CD14-positive monocyte (primary cell): ENCODE data around the gene BBS2. TPM values are rescaled to one million over a fixed set of nuclear protein-coding genes. Genes with fewer than 3 reads are reported as not detected.

Experiments
- DNase-seq, 3 donors: peaks; one replicate each; pipeline ENCODE4 v3.0.0-alpha.2; 2011 to 2022
- H2AFZ ChIP-seq: 2 replicates; pipeline ENCODE4 v1.6.0; 2012; ENCODE audit warnings: mild to moderate bottlenecking, low read depth, low read length, inconsistent platforms; ENCODE audit not compliant: insufficient read depth, poor library complexity, severe bottlenecking
- H3K27ac ChIP-seq, 2 donors: 1 replicate in 1 of 2; 2 replicates in 1 of 2; pipeline ENCODE4 v1.5.1; 2012 to 2013; ENCODE audit warnings: low read length in 2 of 2, control low read depth in 1 of 2, inconsistent platforms in 1 of 2, low read depth in 1 of 2, mild to moderate bottlenecking in 1 of 2
- H3K27me3 ChIP-seq, 2 donors: one replicate each; pipeline versions ENCODE4 v1.6.0 to v1.6.1; 2011 to 2013; ENCODE audit warnings: low read length in 2 of 2; ENCODE audit not compliant: control insufficient read depth in 2 of 2, insufficient read depth in 2 of 2
- H3K36me3 ChIP-seq, 2 donors: replicated peaks in 1 of 2; 1 replicate in 1 of 2; 2 replicates in 1 of 2; pipeline versions ENCODE4 v1.5.1 to v1.6.1; 2012 to 2013; ENCODE audit warnings: low read length in 2 of 2, control low read depth in 1 of 2, inconsistent platforms in 1 of 2, mild to moderate bottlenecking in 1 of 2; ENCODE audit not compliant: insufficient read depth in 2 of 2, control insufficient read depth in 1 of 2
- H3K4me1 ChIP-seq, 2 donors: 1 replicate in 1 of 2; 2 replicates in 1 of 2; pipeline versions ENCODE4 v1.5.1 to v1.6.1; 2012 to 2013; ENCODE audit warnings: low read length in 2 of 2, control low read depth in 1 of 2, inconsistent platforms in 1 of 2, mild to moderate bottlenecking in 1 of 2, moderate library complexity in 1 of 2; ENCODE audit not compliant: insufficient read depth in 2 of 2, control insufficient read depth in 1 of 2
- H3K4me2 ChIP-seq: replicated peaks from 2 replicates; pipeline ENCODE3; 2012; ENCODE audit warnings: low read length, moderate library complexity, mild to moderate bottlenecking; ENCODE audit not compliant: poor library complexity, severe bottlenecking; ENCODE audit errors: extremely low read depth
- H3K4me3 ChIP-seq, 3 experiments: fragments of 200-600 bp in 1 of 3; sonication (generic) in 1 of 3; replicated peaks in 1 of 3; 1 replicate in 2 of 3; 2 replicates in 1 of 3; pipeline ENCODE4 v1.5.1; 2011 to 2013; ENCODE audit warnings: low read length in 3 of 3, mild to moderate bottlenecking in 3 of 3, control low read depth in 2 of 3, low read depth in 2 of 3, inconsistent platforms in 1 of 3, moderate library complexity in 1 of 3
- H3K79me2 ChIP-seq: 2 replicates; pipeline ENCODE4 v1.6.0; 2012; ENCODE audit warnings: mild to moderate bottlenecking, control low read depth, inconsistent platforms, low read length, moderate library complexity; ENCODE audit not compliant: insufficient read depth
- H3K9ac ChIP-seq: 2 replicates; pipeline ENCODE4 v1.6.0; 2017; ENCODE audit warnings: low read length, mild to moderate bottlenecking; ENCODE audit not compliant: insufficient read depth, poor library complexity, severe bottlenecking
- H3K9me3 ChIP-seq, 2 donors: replicated peaks in 1 of 2; 1 replicate in 1 of 2; 2 replicates in 1 of 2; pipeline versions ENCODE4 v1.5.1 to v1.6.1; 2012 to 2013; ENCODE audit warnings: low read length in 2 of 2, control low read depth in 1 of 2; ENCODE audit not compliant: control insufficient read depth in 1 of 2, insufficient read depth in 1 of 2
- H4K20me1 ChIP-seq: 2 replicates; pipeline ENCODE4 v1.6.0; 2012; ENCODE audit warnings: mild to moderate bottlenecking, low read length, control low read depth, moderate library complexity; ENCODE audit not compliant: insufficient read depth
- H3K27ac Mint-ChIP-seq, 7 donors: one replicate each; pipeline ENCODE4 v1.8.0; 2020; ENCODE audit warnings: mild to moderate bottlenecking in 7 of 7, mixed read lengths in 7 of 7, moderate library complexity in 6 of 7, inconsistent platforms in 2 of 7
- H3K27me3 Mint-ChIP-seq, 3 donors: one replicate each; pipeline ENCODE4 v1.8.0; 2021 to 2022; ENCODE audit warnings: low read depth in 3 of 3, mild to moderate bottlenecking in 3 of 3, mixed read lengths in 3 of 3, moderate library complexity in 3 of 3, inconsistent platforms in 1 of 3
- H3K36me3 Mint-ChIP-seq, 2 donors: one replicate each; pipeline ENCODE4 v1.8.0; 2020; ENCODE audit warnings: mixed read lengths in 2 of 2, inconsistent platforms in 1 of 2, mild to moderate bottlenecking in 1 of 2
- H3K4me1 Mint-ChIP-seq: one replicate; pipeline ENCODE4 v1.8.0; 2020; ENCODE audit warnings: mild to moderate bottlenecking, mixed read lengths
- H3K4me3 Mint-ChIP-seq, 2 donors: one replicate each; pipeline ENCODE4 v1.8.0; 2020; ENCODE audit warnings: mild to moderate bottlenecking in 2 of 2, mixed read lengths in 2 of 2, moderate library complexity in 1 of 2
- H3K9me3 Mint-ChIP-seq, 7 donors: one replicate each; pipeline ENCODE4 v1.8.0; 2020 to 2022; ENCODE audit warnings: mixed read lengths in 7 of 7, mild to moderate bottlenecking in 6 of 7, moderate library complexity in 6 of 7, inconsistent platforms in 2 of 7
- WGBS: methylation state at CpG from one replicate; pipeline ENCODE4 v1.1.5; 2013; ENCODE audit warnings: missing lambda C conversion rate; ENCODE audit not compliant: insufficient coverage; 5-methylcytosine and 5-hydroxymethylcytosine counted together
- intact Hi-C, 2 donors: fragments of 100-400 bp; cut with micrococcal nuclease; formaldehyde crosslinking; loops; one replicate each; pipeline versions ENCODE4 v1.15.0 to v1.15.1; 2023
- polyA plus RNA-seq, 3 donors: library from polyadenylated mRNA; depleted of rRNA in 1 of 3; unstranded in 2 of 3; stranded (reverse) in 1 of 3; fragments of 300-500 nt in 2 of 3; fragments of >200 nt in 1 of 3; fragmentation: Illumina TruSeq in 2 of 3; gene quantifications; 1 replicate in 2 of 3; 2 replicates in 1 of 3; pipeline ENCODE4 v1.2.3, GENCODE V29; 2012 to 2021
- TF ChIP-seq, protein P1 (sequence below): fragments of 200-600 bp; IDR thresholded peaks from one replicate; pipeline ENCODE4 v1.8.0; 2022; ENCODE audit warnings: antibody characterized with exemption, mild to moderate bottlenecking

Gene BBS2
- polyA plus RNA-seq, 3 donors, result 16.6 to 35.5 (median 18.8) TPM

DNA sequence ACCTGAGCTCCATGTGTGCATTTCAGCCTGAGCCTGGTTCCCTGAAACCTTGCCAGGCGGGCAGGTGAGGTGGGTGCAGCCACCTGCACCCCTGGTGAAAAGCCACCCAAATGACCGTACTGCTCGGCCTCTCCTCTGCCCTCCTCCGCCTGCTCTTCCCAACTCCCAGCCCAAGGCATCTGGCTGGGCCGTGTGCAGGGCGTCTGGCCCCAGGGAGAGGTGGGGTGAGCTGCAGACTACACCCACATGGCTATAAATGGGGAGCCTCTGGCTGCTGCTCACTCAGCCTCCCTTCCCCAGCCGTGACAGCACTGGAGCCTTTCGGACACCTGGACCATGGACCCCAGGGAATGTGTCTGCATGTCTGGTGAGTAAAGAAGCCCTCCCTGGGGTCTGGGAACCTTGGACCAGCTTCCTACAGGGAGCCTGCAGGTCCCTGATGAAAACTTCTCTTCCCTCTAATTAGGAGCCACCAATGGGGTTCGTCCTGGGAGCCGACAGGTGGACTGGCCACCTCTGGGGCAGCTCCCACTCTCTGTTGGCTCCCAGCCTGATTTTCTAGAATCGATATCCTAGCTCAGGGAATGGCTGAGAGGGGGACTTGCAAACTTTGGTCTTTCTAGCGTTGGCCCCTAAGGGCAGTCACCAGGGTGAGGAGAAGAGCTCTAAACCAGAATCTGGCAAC lies 45.1 kb upstream of the BBS2 start, which contains the start of gene MT4:
Gene MT4 (plus strand): TSS at position 281 of the 685 bp plus-strand sequence. CDS start 56 bp downstream, at position 337.
- H3K27ac Mint-ChIP-seq, result no peak within 1 kb of the TSS

DNA sequence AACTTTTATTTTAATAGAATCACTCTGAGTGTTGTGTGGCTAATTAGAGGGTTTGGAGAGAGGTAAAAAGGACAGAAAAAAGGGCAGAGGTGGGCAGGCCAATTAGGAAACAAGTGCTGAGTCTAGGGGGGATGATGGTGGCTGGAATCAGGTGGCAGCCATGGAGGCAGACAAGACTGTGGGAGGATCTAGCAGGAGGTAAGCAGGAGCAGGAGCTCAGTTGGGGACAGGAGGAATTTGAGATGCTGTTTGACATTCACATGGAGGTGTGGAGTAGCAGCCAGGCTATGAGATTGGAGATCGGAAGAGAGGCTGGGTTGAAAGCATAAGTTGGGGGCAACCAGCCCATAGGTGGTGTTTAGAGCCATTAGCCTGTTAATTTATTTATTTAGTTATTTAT lies 41.3 kb upstream of the BBS2 start:
- Mint-ChIP-seq H3K4me3 (no peak overlapping the region), H3K27ac (no peak overlapping the region), H3K9me3 (peaks cover 0 to 2% (median 0%) of the 10 kb centered on the region in 7 donors), H3K36me3 (no peaks in the 10 kb centered on the region), H3K4me1 (no peaks in the 10 kb centered on the region), H3K27me3 (peaks cover 4 to 23% (median 8%) of the 10 kb centered on the region in 3 donors)
- Histone ChIP-seq H3K79me2 (no peaks in the 10 kb centered on the region), H3K4me1 (no peaks in the 10 kb centered on the region), H3K27me3 (no peaks in the 10 kb centered on the region), H3K9ac (no peak overlapping the region), H2AFZ (no peak overlapping the region), H3K4me3 (no peak overlapping the region), H3K4me2 (no peak overlapping the region), H3K27ac (no peak overlapping the region), H3K9me3 (no peaks in the 10 kb centered on the region), H4K20me1 (no peaks in the 10 kb centered on the region), H3K36me3 (no peaks in the 10 kb centered on the region)
- DNase-seq, result no peak
- intact Hi-C loops, result no loop called here
- TF ChIP-seq, protein P1, sequence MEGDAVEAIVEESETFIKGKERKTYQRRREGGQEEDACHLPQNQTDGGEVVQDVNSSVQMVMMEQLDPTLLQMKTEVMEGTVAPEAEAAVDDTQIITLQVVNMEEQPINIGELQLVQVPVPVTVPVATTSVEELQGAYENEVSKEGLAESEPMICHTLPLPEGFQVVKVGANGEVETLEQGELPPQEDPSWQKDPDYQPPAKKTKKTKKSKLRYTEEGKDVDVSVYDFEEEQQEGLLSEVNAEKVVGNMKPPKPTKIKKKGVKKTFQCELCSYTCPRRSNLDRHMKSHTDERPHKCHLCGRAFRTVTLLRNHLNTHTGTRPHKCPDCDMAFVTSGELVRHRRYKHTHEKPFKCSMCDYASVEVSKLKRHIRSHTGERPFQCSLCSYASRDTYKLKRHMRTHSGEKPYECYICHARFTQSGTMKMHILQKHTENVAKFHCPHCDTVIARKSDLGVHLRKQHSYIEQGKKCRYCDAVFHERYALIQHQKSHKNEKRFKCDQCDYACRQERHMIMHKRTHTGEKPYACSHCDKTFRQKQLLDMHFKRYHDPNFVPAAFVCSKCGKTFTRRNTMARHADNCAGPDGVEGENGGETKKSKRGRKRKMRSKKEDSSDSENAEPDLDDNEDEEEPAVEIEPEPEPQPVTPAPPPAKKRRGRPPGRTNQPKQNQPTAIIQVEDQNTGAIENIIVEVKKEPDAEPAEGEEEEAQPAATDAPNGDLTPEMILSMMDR, result no peak
- no CpG with 5 or more reads among the region's 1 CpG for WGBS

More for the DNA sequence above, 45.1 kb upstream of the BBS2 start, which contains the start of gene MT4:
- no peak within 1 kb of the TSS for H3K4me2 ChIP-seq
- no peaks in the 10 kb centered on the region for H3K36me3 Mint-ChIP-seq
- no peak within 1 kb of the TSS for H3K4me3 ChIP-seq
- H3K4me1 ChIP-seq, result no peaks in the 10 kb centered on the region
- WGBS, result 88% methylated on average over 4 of the region's 12 CpGs
- H3K36me3 ChIP-seq, result no peaks in the 10 kb centered on the region
- H3K9me3 ChIP-seq, result no peaks in the 10 kb centered on the region
- peaks cover 7 to 20% (median 10%) of the 10 kb centered on the region in 3 donors for H3K27me3 Mint-ChIP-seq
- H3K9me3 Mint-ChIP-seq, result no peaks in the 10 kb centered on the region
- H3K4me3 Mint-ChIP-seq, result no peak within 1 kb of the TSS
- H3K79me2 ChIP-seq, result no peaks in the 10 kb centered on the region
- H3K27ac ChIP-seq, result no peak within 1 kb of the TSS
- H3K4me1 Mint-ChIP-seq, result peaks cover 3% of the 10 kb centered on the region
- H3K9ac ChIP-seq, result no peak within 1 kb of the TSS
- no peak for DNase-seq
- TF ChIP-seq, protein P1, result no peak
- no peaks in the 10 kb centered on the region for H3K27me3 ChIP-seq
- intact Hi-C loops, result no loop called here
- no peak within 1 kb of the TSS for H2AFZ ChIP-seq
- no peaks in the 10 kb centered on the region for H4K20me1 ChIP-seq
